SK-N-SH (cell line): ENCODE measurements around the gene CACNG7.

Source experiments
- CHD2 ChIP-seq: fragments of 150-350 bp; IDR thresholded peaks from 2 replicates; pipeline ENCODE4 v1.6.1; 2018; ENCODE audit warnings: low read length; ENCODE audit not compliant: partially characterized antibody
- JUND ChIP-seq: IDR thresholded peaks from 2 replicates; pipeline ENCODE4 v1.4.0; 2012
- POLR2AphosphoS5 ChIP-seq: IDR thresholded peaks from 2 replicates; pipeline ENCODE4 v1.6.1; 2012; ENCODE audit warnings: low read depth, low read length
- RCOR1 ChIP-seq: fragments of 150-350 bp; IDR thresholded peaks from 2 replicates; pipeline ENCODE4 v1.6.1; 2017; ENCODE audit warnings: antibody characterized with exemption, low read length
- USF2 ChIP-seq: fragments of 150-350 bp; IDR thresholded peaks from 2 replicates; pipeline ENCODE4 v1.6.1; 2017; ENCODE audit warnings: antibody characterized with exemption, low read length, low read depth, borderline replicate concordance
- TF ChIP-seq, protein P1 (sequence below): IDR thresholded peaks from 2 replicates; pipeline ENCODE4 v1.4.0; 2012; ENCODE audit warnings: low read depth
- TF ChIP-seq, protein P2 (sequence below): fragments of 200-600 bp; sonication (generic); IDR thresholded peaks from 2 replicates; pipeline ENCODE4 v1.6.1; 2017; ENCODE audit warnings: antibody characterized with exemption, mild to moderate bottlenecking, moderate library complexity
- TF ChIP-seq, protein P3 (sequence below): IDR thresholded peaks from 2 replicates; pipeline ENCODE4 v1.6.1; 2012; ENCODE audit warnings: mild to moderate bottlenecking, low read depth, low read length, moderate library complexity
- TF ChIP-seq, protein P4 (sequence below): IDR thresholded peaks from 2 replicates; pipeline ENCODE4 v1.4.0; 2012; ENCODE audit warnings: low read depth, borderline replicate concordance

GRCh38 chr19:53885036-53885435 is 24.0 kb upstream of the CACNG7 start:
- no peak for TF ChIP-seq CHD2
- TF ChIP-seq, protein P1, sequence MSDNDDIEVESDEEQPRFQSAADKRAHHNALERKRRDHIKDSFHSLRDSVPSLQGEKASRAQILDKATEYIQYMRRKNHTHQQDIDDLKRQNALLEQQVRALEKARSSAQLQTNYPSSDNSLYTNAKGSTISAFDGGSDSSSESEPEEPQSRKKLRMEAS: no peak
- no peak for TF ChIP-seq POLR2AphosphoS5
- TF ChIP-seq, protein P2, sequence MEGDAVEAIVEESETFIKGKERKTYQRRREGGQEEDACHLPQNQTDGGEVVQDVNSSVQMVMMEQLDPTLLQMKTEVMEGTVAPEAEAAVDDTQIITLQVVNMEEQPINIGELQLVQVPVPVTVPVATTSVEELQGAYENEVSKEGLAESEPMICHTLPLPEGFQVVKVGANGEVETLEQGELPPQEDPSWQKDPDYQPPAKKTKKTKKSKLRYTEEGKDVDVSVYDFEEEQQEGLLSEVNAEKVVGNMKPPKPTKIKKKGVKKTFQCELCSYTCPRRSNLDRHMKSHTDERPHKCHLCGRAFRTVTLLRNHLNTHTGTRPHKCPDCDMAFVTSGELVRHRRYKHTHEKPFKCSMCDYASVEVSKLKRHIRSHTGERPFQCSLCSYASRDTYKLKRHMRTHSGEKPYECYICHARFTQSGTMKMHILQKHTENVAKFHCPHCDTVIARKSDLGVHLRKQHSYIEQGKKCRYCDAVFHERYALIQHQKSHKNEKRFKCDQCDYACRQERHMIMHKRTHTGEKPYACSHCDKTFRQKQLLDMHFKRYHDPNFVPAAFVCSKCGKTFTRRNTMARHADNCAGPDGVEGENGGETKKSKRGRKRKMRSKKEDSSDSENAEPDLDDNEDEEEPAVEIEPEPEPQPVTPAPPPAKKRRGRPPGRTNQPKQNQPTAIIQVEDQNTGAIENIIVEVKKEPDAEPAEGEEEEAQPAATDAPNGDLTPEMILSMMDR: no peak
- TF ChIP-seq, protein P3, sequence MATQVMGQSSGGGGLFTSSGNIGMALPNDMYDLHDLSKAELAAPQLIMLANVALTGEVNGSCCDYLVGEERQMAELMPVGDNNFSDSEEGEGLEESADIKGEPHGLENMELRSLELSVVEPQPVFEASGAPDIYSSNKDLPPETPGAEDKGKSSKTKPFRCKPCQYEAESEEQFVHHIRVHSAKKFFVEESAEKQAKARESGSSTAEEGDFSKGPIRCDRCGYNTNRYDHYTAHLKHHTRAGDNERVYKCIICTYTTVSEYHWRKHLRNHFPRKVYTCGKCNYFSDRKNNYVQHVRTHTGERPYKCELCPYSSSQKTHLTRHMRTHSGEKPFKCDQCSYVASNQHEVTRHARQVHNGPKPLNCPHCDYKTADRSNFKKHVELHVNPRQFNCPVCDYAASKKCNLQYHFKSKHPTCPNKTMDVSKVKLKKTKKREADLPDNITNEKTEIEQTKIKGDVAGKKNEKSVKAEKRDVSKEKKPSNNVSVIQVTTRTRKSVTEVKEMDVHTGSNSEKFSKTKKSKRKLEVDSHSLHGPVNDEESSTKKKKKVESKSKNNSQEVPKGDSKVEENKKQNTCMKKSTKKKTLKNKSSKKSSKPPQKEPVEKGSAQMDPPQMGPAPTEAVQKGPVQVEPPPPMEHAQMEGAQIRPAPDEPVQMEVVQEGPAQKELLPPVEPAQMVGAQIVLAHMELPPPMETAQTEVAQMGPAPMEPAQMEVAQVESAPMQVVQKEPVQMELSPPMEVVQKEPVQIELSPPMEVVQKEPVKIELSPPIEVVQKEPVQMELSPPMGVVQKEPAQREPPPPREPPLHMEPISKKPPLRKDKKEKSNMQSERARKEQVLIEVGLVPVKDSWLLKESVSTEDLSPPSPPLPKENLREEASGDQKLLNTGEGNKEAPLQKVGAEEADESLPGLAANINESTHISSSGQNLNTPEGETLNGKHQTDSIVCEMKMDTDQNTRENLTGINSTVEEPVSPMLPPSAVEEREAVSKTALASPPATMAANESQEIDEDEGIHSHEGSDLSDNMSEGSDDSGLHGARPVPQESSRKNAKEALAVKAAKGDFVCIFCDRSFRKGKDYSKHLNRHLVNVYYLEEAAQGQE: no peak
- no peak for TF ChIP-seq JUND
- TF ChIP-seq RCOR1: no peak
- TF ChIP-seq USF2: no peak
- TF ChIP-seq, protein P4, sequence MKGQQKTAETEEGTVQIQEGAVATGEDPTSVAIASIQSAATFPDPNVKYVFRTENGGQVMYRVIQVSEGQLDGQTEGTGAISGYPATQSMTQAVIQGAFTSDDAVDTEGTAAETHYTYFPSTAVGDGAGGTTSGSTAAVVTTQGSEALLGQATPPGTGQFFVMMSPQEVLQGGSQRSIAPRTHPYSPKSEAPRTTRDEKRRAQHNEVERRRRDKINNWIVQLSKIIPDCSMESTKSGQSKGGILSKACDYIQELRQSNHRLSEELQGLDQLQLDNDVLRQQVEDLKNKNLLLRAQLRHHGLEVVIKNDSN: no peak
